Measurements from ENCODE around the gene ASPM. TPM values are rescaled to one million over a fixed set of nuclear protein-coding genes. Genes with fewer than 3 reads are reported as not detected.
"Not testable (repeated sequence)": the region's sequence is repeated elsewhere in the genome, so short reads cannot be mapped to it uniquely, and the experiment has no call there.

ASPM gene
- polyA plus RNA-seq, 2 donors, result 3.8 to 4.2 TPM

GRCh38 chr1:197034631-197035339 lies 111.7 kb downstream of the ASPM start:
- H3K9me3 ChIP-seq (ENCODE audit: control insufficient read depth in 2 of 2, insufficient read depth in 1 of 2, low read depth in 1 of 2, low read length in 1 of 2), result not testable (repeated sequence)

More at GRCh38 chr1:197034631-197035339, 111.7 kb downstream of the ASPM start:
- not testable (repeated sequence) for H3K4me1 ChIP-seq (ENCODE audit: control insufficient read depth in 2 of 2, insufficient read depth in 2 of 2, low read length in 1 of 2); H3K27ac ChIP-seq (ENCODE audit: low read depth in 2 of 2, low read length in 1 of 2); H3K27me3 ChIP-seq (ENCODE audit: control insufficient read depth in 1 of 2, insufficient read depth in 2 of 2, low read length in 2 of 2); H3K36me3 ChIP-seq (ENCODE audit: control insufficient read depth in 2 of 2, insufficient read depth in 2 of 2, low read length in 1 of 2); H3K4me3 ChIP-seq (ENCODE audit: low read depth in 1 of 2, low read length in 2 of 2)
- 66 to 68% methylated on average over 6 of the region's 6 CpGs for WGBS, 2 donors

Other genes with a start within 250 kb of the ASPM start
- not detected for gene CFHR2, start 202.9 kb downstream of the ASPM start, polyA plus RNA-seq
- not detected for gene CFHR5, start 169.1 kb downstream of the ASPM start, polyA plus RNA-seq
- not detected for gene F13B, start 79.4 kb downstream of the ASPM start, polyA plus RNA-seq
- 1 to 10 TPM; 1.0 to 1.5 TPM for gene ZBTB41, start 54.6 kb upstream of the ASPM start, polyA plus RNA-seq
- gene CRB1, start 121.6 kb upstream of the ASPM start, polyA plus RNA-seq, result under 1 TPM in 1 of 2 donors, not detected in 1; 0.01 TPM

All from esophagus (tissue), 2 donors.